ENCODE measurements around the gene SMAD6.
"Not testable (repeated sequence)": the region's sequence is repeated elsewhere in the genome, so short reads cannot be mapped to it uniquely, and the experiment has no call there.

The SMAD6 gene

GRCh38 chr15:66743703-66744536, 41.9 kb downstream of the SMAD6 start:
- no peak for DNase-seq

- DNase-seq: no peak
Observed at GRCh38 chr15:66744610-66745279, 42.7 kb downstream of the SMAD6 start.

DNA sequence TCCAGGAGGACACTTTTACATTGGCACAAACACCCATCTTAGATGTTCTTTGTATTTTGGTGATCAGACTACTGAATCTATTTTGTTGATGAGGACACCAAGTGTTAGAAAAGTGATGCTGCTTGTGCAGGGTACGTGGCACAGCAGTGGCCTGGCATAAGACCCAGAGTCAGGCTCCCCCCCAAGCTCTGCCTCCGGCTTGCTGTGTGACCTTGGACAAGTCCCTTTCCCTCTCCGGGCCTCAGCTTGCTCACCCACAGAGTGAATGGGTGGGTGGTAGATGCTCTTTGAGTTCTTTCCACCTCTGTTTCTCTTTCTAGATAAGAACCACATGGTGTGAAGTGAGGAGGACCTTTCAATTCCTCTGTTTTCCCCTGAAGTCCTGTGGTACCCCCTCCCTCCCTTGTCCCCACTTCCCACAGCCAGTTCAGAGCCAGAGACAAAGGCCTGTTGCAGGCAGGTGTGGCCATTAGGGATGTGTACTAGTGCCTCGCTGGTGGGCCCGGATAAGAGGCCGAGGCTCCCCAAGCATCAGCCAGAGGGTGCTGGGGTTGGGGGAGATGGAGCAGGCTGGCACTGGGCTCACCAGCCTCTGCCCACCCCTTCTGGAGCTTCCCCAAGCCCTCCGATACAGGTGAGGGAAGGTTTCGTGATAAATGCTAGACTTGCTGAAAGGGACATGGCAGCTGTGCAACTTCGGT, 43.6 kb downstream of the SMAD6 start:
- DNase-seq: no peak

GRCh38 chr15:66746231-66746605, 44.2 kb downstream of the SMAD6 start:
- DNase-seq: no peak

- DNase-seq: no peak
Observed at GRCh38 chr15:66747223-66747622, 45.2 kb downstream of the SMAD6 start.

DNA sequence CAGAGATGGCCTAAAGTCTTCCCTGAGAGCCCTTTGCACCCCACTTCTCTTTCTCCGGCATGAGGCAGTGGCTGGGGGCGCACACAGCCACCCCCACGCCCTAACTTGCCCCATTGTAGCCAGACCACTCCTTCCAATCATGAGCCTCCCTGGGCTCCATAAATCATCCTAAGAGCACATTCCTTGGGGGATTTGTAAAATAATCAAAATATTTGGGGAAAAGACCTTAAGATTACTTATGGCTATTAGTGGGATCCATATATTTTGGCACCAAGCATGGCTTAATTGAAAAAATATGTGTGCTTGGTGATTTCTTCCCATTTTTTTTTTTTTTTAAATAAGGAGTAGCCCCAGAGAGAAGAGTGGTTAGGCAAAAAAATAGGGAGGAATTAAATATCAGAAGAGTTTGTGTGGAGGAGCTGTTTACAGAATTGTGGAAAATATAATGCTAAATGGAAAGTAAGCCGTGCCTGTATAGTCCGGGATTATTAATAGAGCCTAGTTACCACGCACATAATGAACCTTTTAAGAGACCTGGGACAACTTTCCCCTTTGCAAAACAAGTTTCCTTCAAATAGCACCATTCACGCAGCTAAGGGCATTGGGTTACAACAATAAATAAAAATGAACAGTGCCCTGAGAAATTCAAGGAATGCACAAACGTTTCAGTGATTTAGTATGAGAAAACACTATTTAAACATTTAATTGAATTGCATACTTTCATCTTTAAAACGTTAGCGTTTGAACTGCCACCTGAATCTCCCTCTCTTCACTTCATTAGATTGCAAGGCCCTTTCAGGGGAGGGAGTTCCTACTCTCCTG, 46.1 kb downstream of the SMAD6 start:
- no peak for DNase-seq

- DNase-seq: no peak
Observed at GRCh38 chr15:66748708-66749035, 46.6 kb downstream of the SMAD6 start.

- DNase-seq: no peak
Observed at GRCh38 chr15:66749841-66750575, 48.0 kb downstream of the SMAD6 start.

DNA sequence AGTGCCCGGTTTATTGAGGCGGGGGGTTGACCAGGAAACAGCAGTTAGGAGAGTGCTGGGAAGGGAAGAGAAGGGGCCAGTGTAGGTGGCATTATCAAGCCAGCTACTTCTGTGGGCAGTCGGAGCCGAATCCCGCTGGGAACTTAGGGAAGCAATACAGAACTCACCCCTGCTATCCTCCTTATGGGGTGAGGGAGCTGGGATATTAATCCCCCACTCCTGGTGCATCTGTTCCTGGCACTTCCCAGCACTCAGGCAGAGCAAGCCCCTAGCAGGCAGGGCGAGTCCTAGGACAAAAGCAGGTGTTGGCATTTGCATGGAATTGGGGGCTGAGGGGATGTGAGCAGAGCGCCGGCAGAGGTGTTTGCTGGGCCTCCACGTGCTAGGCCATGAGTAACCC, 48.6 kb downstream of the SMAD6 start:
- DNase-seq: no peak

GRCh38 chr15:66751579-66751978, 49.5 kb downstream of the SMAD6 start:
- DNase-seq: no peak

DNA sequence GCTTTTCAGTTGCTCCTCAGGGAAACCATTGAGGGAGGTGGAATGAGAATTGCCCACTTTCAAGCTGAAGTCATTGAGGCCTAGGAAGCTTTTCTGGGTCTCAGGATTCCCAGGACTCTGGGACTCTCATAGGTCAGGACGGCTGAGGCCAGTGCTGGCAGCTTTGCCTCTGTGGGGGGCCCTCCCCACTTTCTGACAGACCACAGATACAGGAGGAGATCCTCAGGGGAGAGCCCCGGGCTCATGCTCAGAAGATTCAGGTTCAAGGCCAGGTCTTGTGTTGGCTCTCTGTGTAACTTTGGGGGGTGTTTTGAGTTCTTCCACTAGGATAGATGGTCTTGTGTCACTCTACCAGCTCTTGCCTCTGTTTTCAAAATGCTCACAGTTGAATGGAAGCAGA, 50.0 kb downstream of the SMAD6 start:
- no peak for DNase-seq

- no peak for DNase-seq
Observed at GRCh38 chr15:66753687-66754377, 51.8 kb downstream of the SMAD6 start.

- no peak for DNase-seq
Observed at GRCh38 chr15:66754789-66755188, 52.8 kb downstream of the SMAD6 start.

DNA sequence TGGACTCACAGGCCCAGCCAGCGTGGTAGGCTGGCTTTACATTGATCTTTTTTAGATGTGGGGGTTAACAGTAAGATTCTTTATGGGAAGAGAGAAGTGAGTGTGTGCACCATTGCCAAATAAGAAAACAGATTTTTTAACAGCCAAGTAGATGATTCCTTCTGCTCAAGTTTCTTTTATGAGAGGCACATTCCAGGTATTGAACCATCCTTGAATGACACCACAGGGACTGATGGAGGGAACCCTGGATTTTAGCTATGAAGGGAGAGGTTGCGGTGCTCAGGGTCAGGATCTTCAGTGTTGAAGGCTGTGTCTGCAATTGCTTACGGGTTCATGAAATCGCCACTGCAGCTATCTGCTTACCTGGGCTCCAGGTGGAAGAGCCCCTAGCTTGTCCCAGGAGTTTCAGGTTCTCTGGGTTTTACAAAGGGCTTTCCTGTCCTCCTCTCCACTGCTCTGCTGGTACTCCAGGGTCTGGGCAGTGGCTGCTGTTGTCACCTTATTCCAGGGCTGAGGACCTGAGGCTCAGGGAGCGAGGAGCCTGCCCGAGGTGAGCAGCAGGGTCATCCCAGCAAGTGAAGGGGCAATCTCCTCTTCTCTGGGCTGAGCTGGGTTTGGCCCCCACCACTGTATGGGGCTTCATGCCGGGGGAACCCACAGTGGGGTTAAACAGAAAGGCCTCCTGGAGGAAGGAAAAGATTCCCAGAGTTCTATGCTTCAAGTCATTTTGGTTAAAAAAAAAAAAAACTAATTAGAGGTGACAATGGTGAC, 53.4 kb downstream of the SMAD6 start:
- no peak for DNase-seq

DNA sequence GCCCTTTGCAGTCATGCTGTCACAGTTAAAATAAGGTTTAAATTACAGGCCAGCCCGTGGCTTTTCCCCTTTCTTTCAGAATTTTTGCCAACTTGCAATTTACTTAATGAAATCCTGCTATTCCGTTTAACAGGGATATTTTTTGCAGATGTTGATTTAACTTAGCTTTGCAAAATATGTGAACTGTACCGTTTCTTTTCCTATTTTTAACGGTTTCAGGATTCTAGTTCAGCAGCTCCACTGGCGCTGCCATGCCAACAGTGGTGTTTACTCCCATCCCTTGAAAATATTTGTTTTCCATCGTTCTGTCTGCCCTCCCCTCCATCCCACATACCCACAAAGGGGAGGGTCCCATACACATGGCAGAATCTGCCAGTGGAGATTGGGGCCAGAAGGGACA, 54.3 kb downstream of the SMAD6 start:
- no peak for DNase-seq

DNA sequence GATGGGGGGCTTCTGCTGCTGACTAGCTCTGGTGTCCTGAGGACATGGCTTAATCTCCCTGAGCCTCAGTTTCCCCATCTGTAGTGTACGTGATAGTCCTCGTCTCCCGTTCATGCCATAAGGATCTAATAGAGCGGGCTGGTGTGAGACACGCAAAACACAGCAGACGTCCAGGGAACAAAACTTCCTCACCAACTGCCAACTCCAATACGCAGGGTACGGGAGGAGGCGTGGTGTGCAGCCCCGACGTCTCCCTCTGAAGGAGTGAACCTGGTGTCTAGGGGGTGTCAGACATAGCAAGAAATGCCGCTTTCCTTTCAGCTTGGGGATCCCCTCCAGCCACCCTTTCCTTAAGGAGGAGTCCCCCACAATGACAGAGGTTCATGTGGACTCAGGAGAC, 55.0 kb downstream of the SMAD6 start:
- no peak for DNase-seq

GRCh38 chr15:66757521-66757920, 55.5 kb downstream of the SMAD6 start:
- no peak for DNase-seq

- not testable (repeated sequence) for DNase-seq
Observed at GRCh38 chr15:66758217-66758616, 56.2 kb downstream of the SMAD6 start.

DNA sequence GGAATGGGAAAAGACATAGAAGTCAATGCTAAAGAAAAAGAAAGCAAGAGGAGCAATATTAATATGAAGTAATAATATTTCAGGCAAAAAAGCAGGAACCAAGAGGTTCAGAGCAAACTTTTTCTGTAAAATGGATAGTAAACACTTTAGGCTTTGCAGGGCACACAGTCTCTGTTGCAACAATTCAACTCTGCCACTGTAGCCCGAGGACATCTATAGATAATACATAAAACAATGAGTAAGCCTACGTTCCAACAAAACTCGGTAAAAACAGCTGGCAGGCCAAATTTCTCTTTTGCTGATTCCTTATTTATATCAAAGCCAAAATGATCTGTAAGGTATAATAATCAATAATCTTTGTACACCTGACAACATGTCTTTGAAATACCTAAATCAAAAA, 56.8 kb downstream of the SMAD6 start:
- DNase-seq: no peak

GRCh38 chr15:66760097-66760967, 58.3 kb downstream of the SMAD6 start:
- no peak for DNase-seq
